T-helper 17 cell (primary cell): ENCODE measurements around the gene NUP188. TPM values are rescaled to one million over a fixed set of nuclear protein-coding genes. Genes with fewer than 3 reads are reported as not detected.
"Not testable (repeated sequence)": the region's sequence is repeated elsewhere in the genome, so short reads cannot be mapped to it uniquely, and the experiment has no call there.

Source experiments
- ATAC-seq: fragments of 150-1000 bp; cut with Tn5 transposase; 2 replicates; pipeline ENCODE4 v1.10.0; 2021; ENCODE audit warnings: mild to moderate bottlenecking, moderate library complexity
- DNase-seq, 3 donors: peaks; one replicate each; pipeline versions ENCODE4 v3.0.0 to v3.0.0-alpha.2; 2020 to 2021
- H3K9me3 ChIP-seq: one replicate; pipeline ENCODE4 v1.7.0; 2013; ENCODE audit warnings: low read length, mild to moderate bottlenecking; ENCODE audit not compliant: control insufficient read depth, poor library complexity, severe bottlenecking
- H3K27ac Mint-ChIP-seq: one replicate; pipeline ENCODE4 v1.8.0; 2022; ENCODE audit warnings: mild to moderate bottlenecking, moderate library complexity, mixed read lengths
- H3K27me3 Mint-ChIP-seq: one replicate; pipeline ENCODE4 v1.8.0; 2022; ENCODE audit warnings: mixed read lengths
- H3K36me3 Mint-ChIP-seq: one replicate; pipeline ENCODE4 v1.8.0; 2022; ENCODE audit warnings: low read depth, mixed read lengths
- H3K4me1 Mint-ChIP-seq: one replicate; pipeline ENCODE4 v1.8.0; 2022; ENCODE audit warnings: mild to moderate bottlenecking, mixed read lengths
- H3K4me3 Mint-ChIP-seq: one replicate; pipeline ENCODE4 v1.8.0; 2022; ENCODE audit warnings: mild to moderate bottlenecking, moderate library complexity, mixed read lengths
- total RNA-seq, 4 donors: library from RNA in 2 of 4; stranded (reverse) in 2 of 4; gene quantifications; one replicate each; pipeline ENCODE4 v1.2.3 and lab custom pipeline; 2022 to 2026

NUP188 gene
- total RNA-seq, 2 donors from 2014 or later = 62.2 to 75.1 TPM

- Mint-ChIP-seq H3K27ac (no peak overlapping the region), H3K36me3 (peaks cover 21% of the 10 kb centered on the region), H3K4me3 (no peak overlapping the region), H3K4me1 (peaks cover 5% of the 10 kb centered on the region), H3K27me3 (no peaks in the 10 kb centered on the region)
- no peak for DNase-seq
- ATAC-seq = no peak
- no peaks in the 10 kb centered on the region for H3K9me3 ChIP-seq
Observed at GRCh38 chr9:128992995-128993394, 45.5 kb downstream of the NUP188 start.

- H3K36me3 Mint-ChIP-seq = peaks cover 21% of the 10 kb centered on the region
- no peak for DNase-seq
- H3K4me3 Mint-ChIP-seq = no peak overlapping the region
- no peaks in the 10 kb centered on the region for H3K9me3 ChIP-seq
- H3K27me3 Mint-ChIP-seq = no peaks in the 10 kb centered on the region
- no peak for ATAC-seq
- H3K27ac Mint-ChIP-seq = no peak overlapping the region
- H3K4me1 Mint-ChIP-seq = peaks cover 5% of the 10 kb centered on the region
Observed at GRCh38 chr9:128995791-128996190, 48.3 kb downstream of the NUP188 start.

- peaks cover 5% of the 10 kb centered on the region for H3K4me1 Mint-ChIP-seq
- H3K27ac Mint-ChIP-seq = no peak overlapping the region
- peaks cover 21% of the 10 kb centered on the region for H3K36me3 Mint-ChIP-seq
- no peaks in the 10 kb centered on the region for H3K27me3 Mint-ChIP-seq
- H3K9me3 ChIP-seq = no peaks in the 10 kb centered on the region
- no peak overlapping the region for H3K4me3 Mint-ChIP-seq
- DNase-seq (no peak), ATAC-seq (no peak)
Observed at GRCh38 chr9:128998462-128998861, 51.0 kb downstream of the NUP188 start.

GRCh38 chr9:128999581-129000206 is 52.2 kb downstream of the NUP188 start:
- Mint-ChIP-seq H3K4me1 (peaks cover 5% of the 10 kb centered on the region), H3K27ac (no peak overlapping the region), H3K27me3 (no peaks in the 10 kb centered on the region), H3K36me3 (peaks cover 17% of the 10 kb centered on the region), H3K4me3 (no peak overlapping the region)
- DNase-seq (no peak), ATAC-seq (no peak)
- H3K9me3 ChIP-seq = no peaks in the 10 kb centered on the region

- Mint-ChIP-seq H3K4me1 (peaks cover 10% of the 10 kb centered on the region), H3K27me3 (no peaks in the 10 kb centered on the region), H3K27ac (peak overlapping the region; percentile 65), H3K36me3 (peaks cover 9% of the 10 kb centered on the region), H3K4me3 (no peak overlapping the region)
- H3K9me3 ChIP-seq = no peaks in the 10 kb centered on the region
- DNase-seq = no peak
- ATAC-seq = no peak
Observed at GRCh38 chr9:129001504-129002325, 54.2 kb downstream of the NUP188 start.

GRCh38 chr9:129002992-129003391 is 55.5 kb downstream of the NUP188 start:
- no peaks in the 10 kb centered on the region for H3K27me3 Mint-ChIP-seq
- no peak overlapping the region for H3K27ac Mint-ChIP-seq
- H3K36me3 Mint-ChIP-seq = peaks cover 5% of the 10 kb centered on the region
- H3K4me3 Mint-ChIP-seq = no peak overlapping the region
- H3K9me3 ChIP-seq = no peaks in the 10 kb centered on the region
- ATAC-seq (no peak), DNase-seq (no peak)
- H3K4me1 Mint-ChIP-seq = peaks cover 8% of the 10 kb centered on the region

- H3K27ac Mint-ChIP-seq, H3K36me3 Mint-ChIP-seq, H3K4me3 Mint-ChIP-seq, DNase-seq, ATAC-seq, H3K4me1 Mint-ChIP-seq, H3K9me3 ChIP-seq, H3K27me3 Mint-ChIP-seq: not testable (repeated sequence)
Observed at GRCh38 chr9:129004173-129004572, 56.7 kb downstream of the NUP188 start.

- no peak overlapping the region for H3K4me3 Mint-ChIP-seq
- DNase-seq (no peak), ATAC-seq (no peak)
- H3K9me3 ChIP-seq = no peaks in the 10 kb centered on the region
- peaks cover 2% of the 10 kb centered on the region for H3K36me3 Mint-ChIP-seq
- H3K27me3 Mint-ChIP-seq = no peaks in the 10 kb centered on the region
- H3K4me1 Mint-ChIP-seq = peaks cover 8% of the 10 kb centered on the region
- no peak overlapping the region for H3K27ac Mint-ChIP-seq
Observed at GRCh38 chr9:129005336-129005997, 58.0 kb downstream of the NUP188 start.

- no peaks in the 10 kb centered on the region for H3K36me3 Mint-ChIP-seq
- no peaks in the 10 kb centered on the region for H3K27me3 Mint-ChIP-seq
- H3K4me1 Mint-ChIP-seq = peaks cover 8% of the 10 kb centered on the region
- ATAC-seq (peak; percentile 81), DNase-seq (peak in 1 of 3 donors; percentile 28)
- no peak overlapping the region for H3K4me3 Mint-ChIP-seq
- no peak overlapping the region for H3K27ac Mint-ChIP-seq
- H3K9me3 ChIP-seq = no peaks in the 10 kb centered on the region
Observed at GRCh38 chr9:129006328-129007034, 59.0 kb downstream of the NUP188 start.

- Mint-ChIP-seq H3K27ac (no peak overlapping the region), H3K36me3 (no peaks in the 10 kb centered on the region), H3K27me3 (no peaks in the 10 kb centered on the region), H3K4me3 (peak overlapping the region; percentile 15), H3K4me1 (peaks cover 8% of the 10 kb centered on the region)
- DNase-seq = no peak
- no peaks in the 10 kb centered on the region for H3K9me3 ChIP-seq
- no peak for ATAC-seq
Observed at GRCh38 chr9:129007035-129007765, 59.7 kb downstream of the NUP188 start.

- Mint-ChIP-seq H3K36me3 (no peaks in the 10 kb centered on the region), H3K4me1 (peaks cover 8% of the 10 kb centered on the region), H3K27ac (no peak overlapping the region), H3K27me3 (no peaks in the 10 kb centered on the region), H3K4me3 (peak overlapping the region; percentile 15)
- DNase-seq (no peak), ATAC-seq (no peak)
- no peaks in the 10 kb centered on the region for H3K9me3 ChIP-seq
Observed at GRCh38 chr9:129007766-129008468, 60.4 kb downstream of the NUP188 start.

- DNase-seq (no peak), ATAC-seq (no peak)
- H3K4me1 Mint-ChIP-seq = peaks cover 8% of the 10 kb centered on the region
- no peak overlapping the region for H3K4me3 Mint-ChIP-seq
- no peaks in the 10 kb centered on the region for H3K36me3 Mint-ChIP-seq
- H3K27me3 Mint-ChIP-seq = no peaks in the 10 kb centered on the region
- H3K27ac Mint-ChIP-seq = no peak overlapping the region
- H3K9me3 ChIP-seq = no peaks in the 10 kb centered on the region
Observed at GRCh38 chr9:129008469-129008965, 61.0 kb downstream of the NUP188 start.
